ENCODE data around the gene ACD.

Gene ACD

GRCh38 chr16:67675999-67676398, 15.9 kb upstream of the ACD start:
- Histone ChIP-seq H3K27me3 (no peaks in the 10 kb centered on the region), H3K9me3 (no peaks in the 10 kb centered on the region), H3K36me3 (peaks cover 0 to 23% (median 12%) of the 10 kb centered on the region in 3 donors), H3K27ac (no peak overlapping the region), H3K4me3 (no peak overlapping the region), H3K4me1 (peaks cover 0 to 31% (median 4%) of the 10 kb centered on the region in 4 donors)
- TF ChIP-seq CTCF (IDR thresholded peaks at IDR 0.05), result no peak
- no peak for DNase-seq
- intact Hi-C loops (cut with DNase I; ENCODE audit: low total_unique reads), result loop anchor here (10.0 kb wide), 1 partner anchor 249 kb away; no protein-coding TSS in a partner anchor

- peaks cover 0 to 22% (median 12%) of the 10 kb centered on the region in 3 donors for H3K36me3 ChIP-seq
- H3K9me3 ChIP-seq, result no peaks in the 10 kb centered on the region
- H3K4me1 ChIP-seq, result peaks cover 0 to 31% (median 4%) of the 10 kb centered on the region in 4 donors
- no peak overlapping the region for H3K4me3 ChIP-seq
- H3K27me3 ChIP-seq, result no peaks in the 10 kb centered on the region
- DNase-seq, result no peak
- intact Hi-C loops (cut with DNase I; ENCODE audit: low total_unique reads), result loop anchor here (10.0 kb wide), 1 partner anchor 249 kb away; no protein-coding TSS in a partner anchor
- TF ChIP-seq CTCF (IDR thresholded peaks at IDR 0.05), result no peak
- no peak overlapping the region for H3K27ac ChIP-seq
Observed at GRCh38 chr16:67675579-67675935, 15.5 kb upstream of the ACD start.

GRCh38 chr16:67674851-67675578, 15.0 kb upstream of the ACD start:
- H3K4me3 ChIP-seq, result no peak overlapping the region
- intact Hi-C loops (cut with DNase I; ENCODE audit: low total_unique reads), result loop anchor here (5.0 to 10.0 kb wide), 2 partner anchors 47 to 250 kb away; no protein-coding TSS in a partner anchor
- no peaks in the 10 kb centered on the region for H3K27me3 ChIP-seq
- no peak for DNase-seq
- H3K4me1 ChIP-seq, result peaks cover 0 to 31% (median 4%) of the 10 kb centered on the region in 4 donors
- TF ChIP-seq CTCF (IDR thresholded peaks at IDR 0.05), result no peak
- peaks cover 0 to 17% (median 7%) of the 10 kb centered on the region in 3 donors for H3K36me3 ChIP-seq
- H3K9me3 ChIP-seq, result no peaks in the 10 kb centered on the region
- H3K27ac ChIP-seq, result no peak overlapping the region

- Histone ChIP-seq H3K36me3 (peaks cover 0 to 14% (median 6%) of the 10 kb centered on the region in 3 donors), H3K4me3 (no peak overlapping the region), H3K27me3 (no peaks in the 10 kb centered on the region), H3K9me3 (no peaks in the 10 kb centered on the region), H3K4me1 (peaks cover 0 to 31% (median 4%) of the 10 kb centered on the region in 4 donors), H3K27ac (peak overlapping the region in 1 of 2 donors; percentile 32)
- intact Hi-C loops (cut with DNase I; ENCODE audit: low total_unique reads), result loop anchor here (5.0 to 10.0 kb wide), 2 partner anchors 48 to 251 kb away; no protein-coding TSS in a partner anchor
- TF ChIP-seq CTCF (IDR thresholded peaks at IDR 0.05), result no peak
- DNase-seq, result peak; percentile 74 to 82
Observed at GRCh38 chr16:67673712-67674580, 13.9 kb upstream of the ACD start.

GRCh38 chr16:67672739-67673662, 12.9 kb upstream of the ACD start:
- peak in 1 of 2 donors; percentile 58 for DNase-seq
- peak; percentile 52 to 54 for TF ChIP-seq CTCF (IDR thresholded peaks at IDR 0.05)
- H3K27ac ChIP-seq, result peak overlapping the region in 1 of 2 donors; percentile 32
- no peaks in the 10 kb centered on the region for H3K9me3 ChIP-seq
- peaks cover 0 to 14% (median 6%) of the 10 kb centered on the region in 3 donors for H3K36me3 ChIP-seq
- peaks cover 0 to 38% (median 6%) of the 10 kb centered on the region in 4 donors for H3K4me1 ChIP-seq
- H3K27me3 ChIP-seq, result no peaks in the 10 kb centered on the region
- H3K4me3 ChIP-seq, result no peak overlapping the region
- intact Hi-C loops (cut with DNase I; ENCODE audit: low total_unique reads), result loop anchor here (5.0 to 10.0 kb wide), 2 partner anchors 49 to 252 kb away; no protein-coding TSS in a partner anchor
